PFSK-1 (cell line): ENCODE results near the gene MICU1.

ENCODE experiments used
- FOXP2 ChIP-seq: optimal IDR thresholded peaks from 2 replicates; pipeline ENCODE3; 2011; ENCODE audit warnings: borderline replicate concordance, control low read depth, inconsistent platforms; ENCODE audit not compliant: insufficient read depth; ENCODE audit errors: extremely low read length, extremely low read depth
- POLR2AphosphoS5 ChIP-seq: IDR thresholded peaks from 2 replicates; pipeline ENCODE4 v1.6.1; 2012; ENCODE audit warnings: low read depth, mild to moderate bottlenecking, control low read depth, low read length, moderate library complexity
- REST ChIP-seq, 2 experiments: IDR thresholded peaks; 2 replicates each; pipeline versions ENCODE4 v1.6.1 to v1.8.0; 2011 to 2012; ENCODE audit warnings: low read depth in 2 of 2, low read length in 2 of 2, control low read depth in 1 of 2, inconsistent platforms in 1 of 2, mild to moderate bottlenecking in 1 of 2, moderate library complexity in 1 of 2; ENCODE audit not compliant: insufficient read depth in 1 of 2
- SIN3A ChIP-seq: IDR thresholded peaks from 2 replicates; pipeline ENCODE4 v1.6.1; 2012; ENCODE audit warnings: mild to moderate bottlenecking, low read length, moderate library complexity, borderline replicate concordance; ENCODE audit not compliant: insufficient read depth
- TAF1 ChIP-seq: IDR thresholded peaks from 2 replicates; pipeline ENCODE4 v1.6.1; 2012; ENCODE audit warnings: low read length, control low read depth, borderline replicate concordance; ENCODE audit not compliant: insufficient read depth

MICU1 gene

DNA sequence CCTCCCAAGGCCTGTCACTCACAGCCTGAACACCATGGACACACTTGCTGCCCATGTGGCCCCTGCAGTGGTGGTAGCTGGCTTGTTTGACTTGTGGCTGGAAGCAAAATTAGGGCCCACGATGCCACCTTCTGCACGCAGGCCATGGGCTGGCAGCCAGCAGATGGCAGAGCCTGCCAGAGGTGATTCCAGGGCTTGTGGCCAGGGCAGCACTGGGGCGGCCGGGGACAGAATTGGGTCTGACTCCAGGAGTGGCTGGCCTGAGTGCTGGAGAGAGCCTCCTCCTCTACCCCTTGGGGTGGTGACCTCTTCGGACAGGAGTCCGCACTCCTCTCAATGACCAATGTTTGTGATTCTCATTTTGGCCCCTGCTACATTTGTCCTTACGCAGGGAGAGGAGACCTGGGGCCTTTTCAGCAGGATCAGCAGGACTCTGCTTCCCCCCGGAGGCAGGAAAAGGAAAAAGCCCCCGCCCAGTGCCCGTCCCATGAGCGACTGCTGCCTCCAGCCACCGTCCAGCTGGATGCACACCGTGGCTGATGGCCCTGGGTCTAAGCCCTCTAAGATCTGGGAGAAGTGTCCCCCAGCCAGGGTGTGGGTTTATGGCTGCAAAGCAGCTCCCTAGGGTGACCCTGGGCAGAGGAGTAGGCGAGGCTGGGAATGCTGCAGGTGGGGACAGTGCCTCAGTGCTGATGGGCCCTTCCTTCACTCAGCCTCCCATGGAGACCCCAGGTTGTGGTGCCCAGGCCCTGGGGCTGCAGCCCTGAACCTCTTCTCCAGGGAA, 297.6 kb downstream of the MICU1 start:
- TF ChIP-seq TAF1, result no peak
- TF ChIP-seq POLR2AphosphoS5, result no peak
- TF ChIP-seq FOXP2, result no peak
- 0 out of 4 replicates have a peak, but pooled peaks of 1 of the 2 experiments have one; percentile 17 for TF ChIP-seq REST (IDR thresholded peaks at IDR 0.05; ENCODE audit: insufficient read depth in 1 of 2, low read depth in 2 of 2, low read length in 2 of 2)
- no peak for TF ChIP-seq SIN3A

DNA sequence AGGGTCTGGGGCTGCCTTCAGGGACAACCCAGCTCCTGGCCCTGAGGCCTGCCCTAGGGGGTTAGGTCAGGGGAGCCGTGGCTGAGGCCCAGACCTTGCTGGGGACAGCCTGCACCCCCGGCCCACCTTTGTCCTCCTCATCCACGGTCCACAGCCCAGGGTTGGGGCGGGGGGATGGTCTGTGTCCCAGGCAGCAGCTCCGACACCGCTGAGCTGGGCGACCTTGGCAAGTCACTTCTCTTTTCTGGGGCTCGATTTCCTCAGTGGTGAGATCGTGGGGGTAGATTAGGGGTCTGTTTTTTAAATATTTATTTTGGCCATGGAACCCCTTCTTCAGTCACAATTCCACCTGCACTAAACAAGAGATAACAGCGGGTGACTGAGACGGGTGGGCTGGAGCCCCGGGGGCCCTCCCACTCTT, 302.1 kb downstream of the MICU1 start:
- no peak for TF ChIP-seq POLR2AphosphoS5
- no peak for TF ChIP-seq TAF1
- TF ChIP-seq FOXP2, result no peak
- TF ChIP-seq REST (IDR thresholded peaks at IDR 0.05; ENCODE audit: insufficient read depth in 1 of 2, low read depth in 2 of 2, low read length in 2 of 2), result no peak
- no peak for TF ChIP-seq SIN3A

- TF ChIP-seq TAF1, result no peak
- TF ChIP-seq POLR2AphosphoS5, result no peak
- no peak for TF ChIP-seq REST (IDR thresholded peaks at IDR 0.05; ENCODE audit: insufficient read depth in 1 of 2, low read depth in 2 of 2, low read length in 2 of 2)
- TF ChIP-seq FOXP2, result no peak
- TF ChIP-seq SIN3A, result no peak
Measured at GRCh38 chr10:72323108-72323749, 302.6 kb downstream of the MICU1 start.

- TF ChIP-seq SIN3A, result no peak
Measured at GRCh38 chr10:72322280-72323058, 303.4 kb downstream of the MICU1 start.

DNA sequence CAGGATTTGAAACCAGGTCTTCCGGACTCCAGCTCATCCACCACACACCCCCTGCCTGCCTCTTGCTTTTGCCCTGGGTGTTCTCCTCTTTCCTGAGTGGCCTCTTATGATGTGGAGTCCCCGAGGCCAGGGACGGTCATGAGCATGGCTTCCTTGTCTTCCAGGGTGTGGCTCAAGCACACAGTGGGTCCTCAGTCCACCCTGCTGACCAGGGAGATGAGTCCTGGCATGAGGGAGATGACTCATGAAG, 303.9 kb downstream of the MICU1 start:
- TF ChIP-seq FOXP2, result no peak
- TF ChIP-seq POLR2AphosphoS5, result no peak
- no peak for TF ChIP-seq SIN3A
- TF ChIP-seq TAF1, result no peak
- TF ChIP-seq REST (IDR thresholded peaks at IDR 0.05; ENCODE audit: insufficient read depth in 1 of 2, low read depth in 2 of 2, low read length in 2 of 2), result no peak
